ENCODE measurements around the gene DRD3.

DNA sequence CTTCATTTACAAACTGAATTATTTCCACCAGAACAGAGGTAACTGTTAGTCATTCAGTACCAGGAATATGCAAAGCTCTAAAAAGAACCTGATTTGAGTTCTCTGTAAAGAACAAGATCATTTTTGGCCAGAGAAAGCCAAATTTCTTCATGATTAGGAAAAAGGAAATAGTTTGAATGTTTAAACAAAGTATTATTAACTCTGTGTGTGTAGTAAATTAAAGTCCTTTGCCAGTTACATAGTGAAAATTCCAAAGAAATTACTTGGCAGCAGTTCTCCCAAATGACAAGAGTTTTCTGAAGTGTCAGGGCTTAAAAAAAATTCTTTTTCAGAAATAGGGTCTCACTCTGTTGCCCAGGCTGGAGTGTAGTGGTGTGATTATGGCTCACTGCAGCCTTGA, 97.8 kb downstream of the DRD3 start:
- TF ChIP-seq, protein P1, sequence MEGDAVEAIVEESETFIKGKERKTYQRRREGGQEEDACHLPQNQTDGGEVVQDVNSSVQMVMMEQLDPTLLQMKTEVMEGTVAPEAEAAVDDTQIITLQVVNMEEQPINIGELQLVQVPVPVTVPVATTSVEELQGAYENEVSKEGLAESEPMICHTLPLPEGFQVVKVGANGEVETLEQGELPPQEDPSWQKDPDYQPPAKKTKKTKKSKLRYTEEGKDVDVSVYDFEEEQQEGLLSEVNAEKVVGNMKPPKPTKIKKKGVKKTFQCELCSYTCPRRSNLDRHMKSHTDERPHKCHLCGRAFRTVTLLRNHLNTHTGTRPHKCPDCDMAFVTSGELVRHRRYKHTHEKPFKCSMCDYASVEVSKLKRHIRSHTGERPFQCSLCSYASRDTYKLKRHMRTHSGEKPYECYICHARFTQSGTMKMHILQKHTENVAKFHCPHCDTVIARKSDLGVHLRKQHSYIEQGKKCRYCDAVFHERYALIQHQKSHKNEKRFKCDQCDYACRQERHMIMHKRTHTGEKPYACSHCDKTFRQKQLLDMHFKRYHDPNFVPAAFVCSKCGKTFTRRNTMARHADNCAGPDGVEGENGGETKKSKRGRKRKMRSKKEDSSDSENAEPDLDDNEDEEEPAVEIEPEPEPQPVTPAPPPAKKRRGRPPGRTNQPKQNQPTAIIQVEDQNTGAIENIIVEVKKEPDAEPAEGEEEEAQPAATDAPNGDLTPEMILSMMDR (conservative IDR thresholded peaks at IDR 0.05; ENCODE audit: low read depth, low read length), result no peak
- TF ChIP-seq EZH2 (IDR thresholded peaks at IDR 0.05; ENCODE audit: borderline replicate concordance, low read depth, low read length, poor library complexity, severe bottlenecking), result no peak
